SW 1271 (cell line): ENCODE results near the gene TNS4.

ENCODE experiments used
- DNase-seq, 2 experiments: peaks; one replicate each; lab custom pipeline; 2025; lab: John Stamatoyannopoulos, UW

The TNS4 gene

GRCh38 chr17:40437095-40437732 lies 64.2 kb downstream of the TNS4 start:
- no peak for DNase-seq

GRCh38 chr17:40436636-40437035 lies 64.8 kb downstream of the TNS4 start:
- no peak for DNase-seq

- DNase-seq: no peak
Observed at GRCh38 chr17:40433551-40434415, 67.6 kb downstream of the TNS4 start.

GRCh38 chr17:40432864-40433528 lies 68.4 kb downstream of the TNS4 start:
- no peak for DNase-seq

GRCh38 chr17:40431231-40431602 lies 70.2 kb downstream of the TNS4 start:
- no peak for DNase-seq

GRCh38 chr17:40430272-40431230 lies 70.9 kb downstream of the TNS4 start:
- DNase-seq: no peak

GRCh38 chr17:40427002-40427491 lies 74.4 kb downstream of the TNS4 start:
- no peak for DNase-seq
